Prostate gland (tissue), 2 donors: Measurements from ENCODE around the gene CARD9.

Experiments
- POLR2A ChIP-seq: fragments of 450-650 bp; IDR thresholded peaks from one replicate; pipeline ENCODE4 v1.6.1; 2016; ENCODE audit warnings: antibody characterized with exemption, mild to moderate bottlenecking
- POLR2AphosphoS5 ChIP-seq: sonication (generic); formaldehyde crosslinking; IDR thresholded peaks from one replicate; pipeline ENCODE4 v1.6.1; 2017; ENCODE audit warnings: antibody characterized with exemption
- TF ChIP-seq, protein P1 (sequence below), 4 experiments: fragments of 200-600 bp in 2 of 4; fragments of 450-650 bp in 2 of 4; sonication (generic) in 2 of 4; IDR thresholded peaks; 1 replicate in 3 of 4; 2 replicates in 1 of 4; pipeline ENCODE4 v1.5.1; 2016 to 2019; ENCODE audit warnings: antibody characterized with exemption in 4 of 4, mild to moderate bottlenecking in 2 of 4, moderate library complexity in 2 of 4

DNA sequence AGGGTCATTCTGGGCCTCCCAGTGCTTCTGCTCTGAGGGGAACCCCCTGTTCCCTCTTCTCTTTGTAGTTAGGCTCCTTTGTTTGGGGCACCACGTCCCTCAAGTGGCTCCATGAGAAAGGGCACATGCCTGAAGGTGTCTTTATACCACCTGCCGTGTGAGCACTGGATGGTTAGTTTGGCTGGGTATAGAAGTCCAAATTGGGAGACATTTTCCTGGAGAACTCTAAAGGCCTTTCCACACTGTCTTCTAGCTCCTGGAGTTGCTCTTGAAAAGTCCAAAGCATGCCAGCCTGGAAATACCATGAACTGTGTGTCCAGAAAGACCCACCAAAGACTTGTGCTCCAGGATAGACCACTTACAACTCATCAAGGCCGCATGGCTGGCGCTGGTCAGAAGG lies 58.5 kb downstream of the CARD9 start:
- TF ChIP-seq, protein P1, sequence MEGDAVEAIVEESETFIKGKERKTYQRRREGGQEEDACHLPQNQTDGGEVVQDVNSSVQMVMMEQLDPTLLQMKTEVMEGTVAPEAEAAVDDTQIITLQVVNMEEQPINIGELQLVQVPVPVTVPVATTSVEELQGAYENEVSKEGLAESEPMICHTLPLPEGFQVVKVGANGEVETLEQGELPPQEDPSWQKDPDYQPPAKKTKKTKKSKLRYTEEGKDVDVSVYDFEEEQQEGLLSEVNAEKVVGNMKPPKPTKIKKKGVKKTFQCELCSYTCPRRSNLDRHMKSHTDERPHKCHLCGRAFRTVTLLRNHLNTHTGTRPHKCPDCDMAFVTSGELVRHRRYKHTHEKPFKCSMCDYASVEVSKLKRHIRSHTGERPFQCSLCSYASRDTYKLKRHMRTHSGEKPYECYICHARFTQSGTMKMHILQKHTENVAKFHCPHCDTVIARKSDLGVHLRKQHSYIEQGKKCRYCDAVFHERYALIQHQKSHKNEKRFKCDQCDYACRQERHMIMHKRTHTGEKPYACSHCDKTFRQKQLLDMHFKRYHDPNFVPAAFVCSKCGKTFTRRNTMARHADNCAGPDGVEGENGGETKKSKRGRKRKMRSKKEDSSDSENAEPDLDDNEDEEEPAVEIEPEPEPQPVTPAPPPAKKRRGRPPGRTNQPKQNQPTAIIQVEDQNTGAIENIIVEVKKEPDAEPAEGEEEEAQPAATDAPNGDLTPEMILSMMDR (IDR thresholded peaks at IDR 0.05): no peak
- no peak for TF ChIP-seq POLR2A
- TF ChIP-seq POLR2AphosphoS5: no peak
